Epithelial cell of alveolus of lung (primary cell): ENCODE data around the gene DDX43. TPM values are rescaled to one million over a fixed set of nuclear protein-coding genes. Genes with fewer than 3 reads are reported as not detected.

Experiments used
- total RNA-seq: library from RNA; depleted of rRNA; stranded (reverse); fragments of >200 nt; gene quantifications from 2 replicates; pipeline ENCODE4 v1.2.1, GENCODE V29; 2015

The DDX43 gene
- total RNA-seq, result 0.08 and 1.0 TPM in 2 replicates

GRCh38 chr6:73394577-73395354 lies at the start of gene DDX43:
TSS of gene DDX43 (plus strand) at chr6:73394828. CDS start at chr6:73394906, 78 bp downstream.

GRCh38 chr6:73353636-73354593 lies 40.7 kb upstream of the DDX43 start, which contains the start of gene DPPA5:
TSS of gene DPPA5 (minus strand) at chr6:73354276. CDS start at chr6:73354225, 51 bp downstream.

GRCh38 chr6:73362358-73362757 lies 32.3 kb upstream of the DDX43 start, which contains the start of gene KHDC3L:
TSS of gene KHDC3L (plus strand) at chr6:73362658. CDS start at chr6:73362730, 72 bp downstream.

GRCh38 chr6:73369563-73369962 lies 25.1 kb upstream of the DDX43 start, which contains the start of gene OOEP:
TSS of gene OOEP (minus strand) at chr6:73369897. CDS start at chr6:73369792, 105 bp downstream.

GRCh38 chr6:73452107-73452461 lies 57.5 kb downstream of the DDX43 start, which contains the start of gene CGAS:
TSS of gene CGAS (minus strand) at chr6:73452297. CDS start at chr6:73452181, 116 bp downstream.

GRCh38 chr6:73461537-73462350 lies 67.1 kb downstream of the DDX43 start, which contains the start of gene MTO1:
TSS of gene MTO1 (plus strand) at chr6:73461737. CDS start at chr6:73461855, 118 bp downstream.

Other genes with a start within 250 kb of the DDX43 start
- not detected in 2 replicates for gene KHDC1L, start 169.3 kb upstream of the DDX43 start, total RNA-seq
- 3.5 and 4.2 TPM in 2 replicates for gene KHDC1, start 131.6 kb upstream of the DDX43 start, total RNA-seq
- gene DPPA5, start 40.6 kb upstream of the DDX43 start, total RNA-seq, result not detected in 2 replicates
- gene KHDC3L, start 32.2 kb upstream of the DDX43 start, total RNA-seq, result not detected in 2 replicates
- 0.78 TPM in 1 of 2 replicates, not detected in the other for gene OOEP, start 24.9 kb upstream of the DDX43 start, total RNA-seq
- gene CGAS, start 57.5 kb downstream of the DDX43 start, total RNA-seq, result 7.1 and 8.7 TPM in 2 replicates
- gene MTO1, start 66.9 kb downstream of the DDX43 start, total RNA-seq, result 18.2 and 20.9 TPM in 2 replicates
- 14,163 and 20,877 TPM in 2 replicates for gene EEF1A1, start 126.2 kb downstream of the DDX43 start, total RNA-seq